HG03469 (cell line): Measurements from ENCODE around the gene TBC1D16.

ENCODE experiments used
- ATAC-seq: cut with Tn5 transposase; IDR thresholded peaks from one replicate; pipeline ENCODE4 v1.9.1; 2021; ENCODE audit warnings: mild to moderate bottlenecking, moderate library complexity, moderate number of reproducible peaks; ENCODE audit not compliant: unreplicated experiment

The TBC1D16 gene, protein sequence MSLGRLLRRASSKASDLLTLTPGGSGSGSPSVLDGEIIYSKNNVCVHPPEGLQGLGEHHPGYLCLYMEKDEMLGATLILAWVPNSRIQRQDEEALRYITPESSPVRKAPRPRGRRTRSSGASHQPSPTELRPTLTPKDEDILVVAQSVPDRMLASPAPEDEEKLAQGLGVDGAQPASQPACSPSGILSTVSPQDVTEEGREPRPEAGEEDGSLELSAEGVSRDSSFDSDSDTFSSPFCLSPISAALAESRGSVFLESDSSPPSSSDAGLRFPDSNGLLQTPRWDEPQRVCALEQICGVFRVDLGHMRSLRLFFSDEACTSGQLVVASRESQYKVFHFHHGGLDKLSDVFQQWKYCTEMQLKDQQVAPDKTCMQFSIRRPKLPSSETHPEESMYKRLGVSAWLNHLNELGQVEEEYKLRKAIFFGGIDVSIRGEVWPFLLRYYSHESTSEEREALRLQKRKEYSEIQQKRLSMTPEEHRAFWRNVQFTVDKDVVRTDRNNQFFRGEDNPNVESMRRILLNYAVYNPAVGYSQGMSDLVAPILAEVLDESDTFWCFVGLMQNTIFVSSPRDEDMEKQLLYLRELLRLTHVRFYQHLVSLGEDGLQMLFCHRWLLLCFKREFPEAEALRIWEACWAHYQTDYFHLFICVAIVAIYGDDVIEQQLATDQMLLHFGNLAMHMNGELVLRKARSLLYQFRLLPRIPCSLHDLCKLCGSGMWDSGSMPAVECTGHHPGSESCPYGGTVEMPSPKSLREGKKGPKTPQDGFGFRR

DNA sequence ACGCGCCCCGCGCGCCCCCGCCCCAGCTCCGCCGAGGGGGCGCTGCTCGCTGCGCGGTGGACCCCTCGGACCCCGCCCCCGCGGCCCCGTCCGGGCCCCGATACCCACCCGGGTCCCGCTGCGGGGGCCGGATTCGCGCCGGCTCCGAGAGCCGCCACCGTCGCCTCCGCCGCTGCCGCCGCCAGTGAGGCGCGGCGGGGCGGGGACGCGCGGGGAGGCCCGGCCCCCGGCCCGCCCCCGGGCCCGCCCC, at the start of gene TBC1D16:
TSS of gene TBC1D16 (minus strand) at position 186 of the 250 bp plus-strand sequence. CDS start 22,325 bp downstream, outside the sequence.
- no peak for ATAC-seq

DNA sequence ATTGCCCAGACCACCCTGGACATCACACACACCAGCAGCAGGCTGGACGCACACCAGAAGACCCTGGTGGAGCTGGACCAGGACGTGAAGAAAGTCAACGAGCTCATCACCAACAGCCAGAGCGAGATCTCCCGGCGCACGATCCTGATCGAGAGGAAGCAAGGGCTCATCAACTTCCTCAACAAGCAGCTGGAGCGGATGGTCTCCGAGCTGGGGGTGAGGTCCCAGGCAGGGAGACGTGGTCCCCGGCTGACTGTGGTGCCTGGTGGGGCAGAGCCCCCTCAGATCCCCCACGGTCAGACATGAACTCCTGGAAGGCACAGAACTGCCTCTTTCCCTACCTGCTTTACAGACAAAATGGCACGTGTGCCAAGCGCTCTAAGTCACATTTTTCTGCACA, 49.1 kb upstream of the TBC1D16 start:
- no peak for ATAC-seq

DNA sequence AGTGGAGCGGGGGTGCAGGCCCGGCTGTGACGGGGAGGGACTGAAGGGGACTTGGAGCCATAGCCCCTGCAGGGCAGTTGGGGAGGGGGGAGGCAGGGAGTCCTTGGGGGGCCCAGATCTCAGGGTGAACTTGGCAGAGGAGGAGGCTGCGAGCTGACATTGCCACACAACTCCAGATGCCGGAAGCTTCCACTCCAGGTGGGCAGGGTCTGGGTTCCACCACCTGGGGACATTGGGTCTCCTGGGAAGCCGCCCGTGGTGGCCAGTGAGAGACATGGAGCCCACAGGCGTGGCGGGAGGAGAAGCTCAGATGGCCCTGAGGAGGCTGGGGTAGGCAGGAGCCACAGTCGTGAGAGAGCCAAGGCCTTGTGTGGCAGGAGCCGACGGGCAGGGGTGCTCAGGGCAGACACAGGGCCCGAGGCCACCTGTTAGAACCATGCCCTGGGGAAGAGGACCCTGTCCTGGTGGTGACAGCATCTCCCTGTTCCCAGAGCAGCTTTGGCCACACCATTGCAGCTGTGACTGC, 47.5 kb upstream of the TBC1D16 start:
- ATAC-seq = no peak

DNA sequence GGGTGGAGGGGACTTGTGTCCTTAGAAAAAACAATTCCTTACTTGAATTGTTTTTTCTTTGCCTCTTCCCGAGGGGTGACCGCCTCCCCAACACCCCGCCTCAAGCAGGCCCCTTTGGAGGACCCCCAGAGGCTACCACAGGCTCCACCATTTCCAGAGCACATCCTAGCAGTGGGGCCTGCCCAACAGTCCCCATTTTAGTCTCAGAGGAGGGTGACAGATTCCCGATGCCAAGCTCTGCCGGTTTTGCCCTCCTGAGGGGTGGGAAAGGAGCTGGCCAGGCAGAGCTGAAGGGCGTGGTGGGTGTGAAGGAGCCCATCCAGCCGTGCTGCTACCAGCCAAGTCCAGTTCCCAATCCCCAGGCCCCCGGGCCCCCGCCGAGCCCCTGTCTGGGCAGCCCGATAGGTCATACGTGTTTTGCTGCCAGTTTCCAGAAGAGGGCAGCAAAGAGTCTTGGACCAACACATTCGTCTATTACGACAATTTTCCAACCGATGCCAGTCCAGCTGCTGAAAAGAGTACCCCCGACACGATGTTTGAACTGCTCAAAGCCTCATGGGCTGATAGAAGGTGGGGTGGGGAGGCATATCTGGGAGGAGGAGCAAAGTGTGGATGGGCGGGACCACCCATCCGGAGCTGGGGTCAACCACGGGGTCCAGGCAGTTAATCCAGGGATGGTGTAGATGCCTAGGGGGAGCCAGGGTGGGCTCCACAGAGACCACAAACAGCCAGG, 46.9 kb upstream of the TBC1D16 start:
- no peak for ATAC-seq

DNA sequence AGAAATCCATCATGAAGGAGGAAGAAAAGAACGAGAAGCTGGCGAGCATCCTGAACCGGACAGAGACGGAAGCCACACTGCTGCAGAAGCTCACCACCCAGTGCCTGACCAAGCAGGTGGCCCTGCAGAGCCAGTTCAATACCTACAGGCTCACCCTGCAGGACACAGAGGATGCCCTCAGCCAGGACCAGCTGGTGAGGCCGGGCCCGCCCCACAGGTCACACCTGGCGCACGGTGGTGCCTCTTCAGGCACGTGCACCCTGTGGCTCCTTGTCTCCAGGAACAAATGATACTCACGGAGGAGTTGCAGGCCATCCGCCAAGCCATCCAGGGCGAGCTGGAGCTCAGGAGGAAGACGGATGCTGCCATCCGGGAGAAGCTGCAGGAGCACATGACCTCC, 45.9 kb upstream of the TBC1D16 start:
- ATAC-seq = no peak

DNA sequence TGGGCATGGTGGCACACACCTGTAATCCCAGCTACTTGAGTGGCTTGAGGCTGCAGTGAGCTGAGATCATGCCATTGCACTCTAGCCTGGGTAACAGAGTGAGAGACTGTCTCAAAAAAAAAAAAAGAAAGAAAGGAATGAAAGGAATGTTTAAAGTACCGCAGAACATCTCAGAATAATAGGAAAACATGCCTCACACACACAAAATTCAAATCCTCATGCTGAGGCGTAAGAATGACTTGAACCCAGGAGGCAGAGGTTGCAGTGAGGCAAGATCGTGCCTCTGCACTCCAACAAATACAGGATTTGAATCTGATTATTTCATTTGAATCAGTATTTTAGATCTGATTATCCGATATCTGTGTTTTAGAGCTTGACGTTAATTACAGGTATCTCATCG, 44.4 kb upstream of the TBC1D16 start:
- no peak for ATAC-seq

DNA sequence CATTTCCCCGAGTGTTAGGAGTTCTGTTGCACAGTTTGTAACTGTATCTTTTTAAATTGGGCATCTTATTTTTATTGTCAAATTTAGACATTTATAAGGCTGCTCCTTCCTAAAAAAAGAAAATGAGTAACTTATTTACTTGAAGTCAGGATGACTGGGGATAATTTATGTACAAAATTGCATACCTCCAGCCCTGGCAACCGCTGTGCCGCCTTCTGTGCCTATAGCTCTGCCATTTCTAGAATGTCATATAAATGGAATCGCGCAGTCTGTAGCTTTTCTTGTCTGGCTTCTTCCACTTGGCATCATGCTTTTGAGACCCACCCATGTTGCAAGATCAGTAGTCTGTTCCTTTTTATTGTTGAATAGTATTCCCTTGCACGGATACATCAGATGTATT, 36.7 kb upstream of the TBC1D16 start:
- ATAC-seq = no peak

DNA sequence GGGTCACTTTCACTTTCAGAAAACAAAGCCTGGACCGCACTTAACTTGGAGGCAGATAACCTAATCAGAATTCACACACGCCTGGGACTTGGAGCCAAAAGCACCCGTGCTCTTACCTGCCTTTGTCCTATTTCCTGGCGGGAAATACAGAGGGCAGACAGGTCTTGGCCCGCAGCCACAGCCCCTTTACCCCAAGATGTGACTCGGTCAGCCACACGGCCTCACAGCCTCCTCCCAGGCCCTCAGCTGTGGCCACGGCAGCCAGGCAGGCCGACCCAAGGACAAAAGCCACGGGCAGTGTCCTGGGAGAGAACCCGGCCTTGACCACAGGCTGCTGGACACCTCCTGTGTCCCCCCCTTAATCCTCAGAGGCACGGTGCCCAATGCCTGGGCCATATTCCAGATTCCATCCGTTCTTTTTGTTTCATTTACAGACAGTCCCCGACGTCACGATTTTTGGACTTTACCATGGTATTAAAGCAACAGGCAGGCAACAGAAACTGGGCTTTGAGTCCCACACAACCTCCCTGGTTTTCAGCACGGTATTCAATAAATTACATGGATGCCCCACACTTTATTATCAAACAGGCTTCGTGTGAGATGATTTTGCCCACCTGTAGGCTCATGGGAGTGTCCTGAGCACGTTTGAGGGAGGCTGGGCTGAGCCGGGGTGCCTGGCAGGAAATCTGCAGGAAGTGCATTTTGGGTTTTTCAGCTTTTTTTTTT, 35.6 kb upstream of the TBC1D16 start:
- ATAC-seq = no peak

DNA sequence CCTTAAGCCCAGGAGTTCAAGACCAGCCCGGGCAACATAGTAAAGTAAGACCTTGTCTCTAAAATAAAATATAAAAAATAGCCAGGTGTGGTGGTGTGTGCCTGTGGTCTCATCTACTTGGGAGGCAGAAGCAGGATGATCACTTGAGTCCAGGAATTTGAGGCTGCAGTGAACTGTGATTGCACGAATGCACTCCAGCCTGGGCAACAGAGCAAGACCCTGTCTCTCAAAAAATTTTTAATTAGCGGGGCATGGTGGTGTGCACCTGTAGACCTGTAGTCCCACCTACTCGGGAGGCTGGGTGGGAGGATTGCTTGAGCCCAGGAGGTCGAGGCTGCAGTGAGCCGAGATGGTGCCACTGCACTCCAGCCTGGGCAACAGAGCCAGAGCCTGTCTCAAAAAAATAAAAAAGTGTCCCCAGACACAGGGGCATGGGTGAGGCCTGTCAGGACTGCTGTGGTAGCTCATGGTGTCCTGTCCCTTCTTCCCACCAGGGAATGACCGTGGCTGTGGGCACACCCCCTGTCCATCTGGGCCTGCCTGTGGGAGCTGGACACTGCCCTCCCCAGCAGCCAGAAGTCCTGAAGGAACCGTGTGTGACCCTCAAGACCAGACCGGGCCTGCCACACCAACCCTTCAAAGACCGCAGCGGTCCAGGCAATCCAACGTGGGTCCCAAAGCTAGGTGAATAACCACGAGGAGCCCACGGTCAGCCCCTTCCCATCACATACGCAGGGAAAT, 34.9 kb upstream of the TBC1D16 start:
- ATAC-seq = no peak

DNA sequence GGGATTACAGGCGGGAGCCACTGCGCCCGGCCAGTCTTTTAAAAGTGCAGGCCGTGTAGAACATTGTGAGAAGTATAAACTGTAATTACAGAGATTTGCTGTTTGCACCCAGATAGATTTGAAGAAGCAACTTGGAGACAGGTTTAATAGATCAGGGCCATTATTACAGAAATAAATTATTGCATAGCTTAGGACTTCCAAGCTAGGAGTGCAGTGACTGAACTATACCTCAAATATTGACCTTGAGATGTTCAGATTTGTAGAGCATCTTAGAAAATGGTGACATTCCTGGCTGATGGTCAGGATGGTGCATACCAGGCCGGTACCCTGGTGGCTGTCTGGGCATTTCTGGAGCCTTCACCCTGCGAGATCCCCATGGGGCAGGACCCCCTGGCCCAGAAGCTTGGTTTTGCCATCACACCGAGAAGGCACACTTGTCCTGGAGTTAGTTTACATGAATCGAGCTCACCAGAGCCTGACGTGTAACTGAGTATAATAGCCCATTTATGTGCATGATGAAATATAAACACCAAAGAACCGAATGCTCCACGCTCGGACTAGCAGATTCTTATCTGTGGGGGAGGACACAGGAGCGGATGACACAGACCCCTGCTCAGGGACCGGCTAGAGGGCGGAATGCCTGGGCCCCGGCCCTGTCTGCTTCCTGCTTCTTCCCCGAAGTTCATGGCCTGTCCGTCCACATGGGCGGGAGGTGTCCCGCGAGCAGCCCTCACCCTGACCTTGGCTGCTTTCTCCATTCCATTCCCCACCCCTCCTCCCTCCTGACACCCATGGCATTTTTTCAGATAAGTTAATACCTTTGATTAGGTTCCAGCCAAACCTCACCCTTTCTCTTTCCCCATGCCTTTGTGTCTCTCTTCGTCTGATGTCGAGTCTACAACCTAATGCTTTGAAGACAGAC, 32.9 kb upstream of the TBC1D16 start:
- no peak for ATAC-seq

DNA sequence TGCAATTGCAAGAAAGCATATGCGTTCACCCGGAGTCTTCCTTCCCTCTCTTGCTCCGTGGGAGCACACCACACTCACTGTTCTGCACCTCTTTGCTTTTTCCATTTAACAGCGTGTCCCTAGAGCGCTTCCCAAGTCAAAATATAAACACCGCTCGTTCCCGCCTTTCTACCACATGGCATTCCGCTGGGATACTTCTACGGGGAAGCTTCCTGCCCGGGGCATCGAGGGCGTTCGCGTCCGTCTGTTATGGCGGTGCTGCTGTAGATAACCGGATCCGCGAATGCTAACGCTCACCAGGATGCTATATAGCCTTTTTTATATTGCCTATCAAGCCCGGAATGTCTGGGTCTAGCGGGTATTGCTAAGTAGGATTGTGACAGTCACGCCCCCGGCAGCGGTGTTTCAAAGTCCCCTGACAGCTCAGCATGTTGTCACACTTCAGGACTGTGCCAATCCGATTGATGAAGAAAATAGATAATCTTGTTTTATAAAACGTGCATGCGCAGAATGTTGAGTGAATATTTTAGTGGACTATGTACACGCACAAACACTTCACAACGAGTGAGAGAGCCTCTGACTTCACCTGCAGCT, 31.8 kb upstream of the TBC1D16 start:
- ATAC-seq = no peak

DNA sequence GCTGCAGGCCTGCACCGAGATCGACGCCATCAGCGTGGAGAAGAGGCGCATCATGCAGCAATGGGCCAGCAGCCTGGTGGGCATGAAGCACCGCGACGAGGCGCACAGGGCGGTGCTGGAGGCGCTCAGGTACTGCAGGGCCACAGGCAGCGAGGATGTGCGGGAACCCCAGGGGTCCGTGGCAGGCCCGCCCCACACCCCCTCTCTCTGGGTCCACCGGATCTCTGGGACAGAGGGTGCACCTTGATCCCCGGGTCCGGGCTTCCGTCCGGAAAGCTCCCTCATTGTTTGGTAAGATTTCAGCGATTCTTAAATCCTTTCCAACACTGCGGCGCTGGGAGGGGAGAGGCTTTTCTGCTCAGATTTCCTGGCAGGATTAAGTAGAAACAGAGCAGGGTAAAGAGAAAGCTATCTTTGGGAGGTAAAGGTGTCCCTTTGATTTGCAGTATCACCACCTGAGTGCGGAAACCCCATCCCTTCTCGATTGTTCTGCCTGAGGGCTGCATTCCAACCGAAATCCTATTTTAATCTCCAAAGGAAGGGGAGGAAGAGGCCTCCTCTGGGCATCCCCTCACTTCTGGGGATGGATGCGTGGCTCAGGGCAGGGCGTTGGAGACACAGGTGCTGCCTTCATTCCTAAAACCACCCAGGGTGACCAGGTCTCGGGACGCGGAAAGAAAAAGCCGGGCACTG, 30.0 kb upstream of the TBC1D16 start:
- no peak for ATAC-seq

DNA sequence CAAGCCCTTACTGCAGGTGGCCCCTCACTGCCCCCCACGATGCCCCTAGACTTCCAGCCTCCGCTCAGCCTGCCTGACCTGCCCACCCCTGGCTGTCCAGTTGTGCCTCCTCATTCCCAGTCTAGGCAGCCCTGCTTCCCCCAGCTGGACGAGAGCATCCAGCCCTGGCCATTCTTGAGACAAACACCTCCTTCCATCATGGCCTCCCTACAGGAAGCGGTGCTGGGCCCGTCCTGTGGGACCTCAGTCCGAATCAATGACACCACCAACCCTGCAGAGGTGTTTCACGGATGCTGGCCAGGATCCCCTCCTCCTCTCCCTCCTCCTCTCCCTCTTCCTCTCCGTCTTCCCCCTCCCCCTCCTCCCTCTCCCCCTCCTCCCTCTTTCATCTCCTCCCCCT, 29.0 kb upstream of the TBC1D16 start:
- no peak for ATAC-seq

DNA sequence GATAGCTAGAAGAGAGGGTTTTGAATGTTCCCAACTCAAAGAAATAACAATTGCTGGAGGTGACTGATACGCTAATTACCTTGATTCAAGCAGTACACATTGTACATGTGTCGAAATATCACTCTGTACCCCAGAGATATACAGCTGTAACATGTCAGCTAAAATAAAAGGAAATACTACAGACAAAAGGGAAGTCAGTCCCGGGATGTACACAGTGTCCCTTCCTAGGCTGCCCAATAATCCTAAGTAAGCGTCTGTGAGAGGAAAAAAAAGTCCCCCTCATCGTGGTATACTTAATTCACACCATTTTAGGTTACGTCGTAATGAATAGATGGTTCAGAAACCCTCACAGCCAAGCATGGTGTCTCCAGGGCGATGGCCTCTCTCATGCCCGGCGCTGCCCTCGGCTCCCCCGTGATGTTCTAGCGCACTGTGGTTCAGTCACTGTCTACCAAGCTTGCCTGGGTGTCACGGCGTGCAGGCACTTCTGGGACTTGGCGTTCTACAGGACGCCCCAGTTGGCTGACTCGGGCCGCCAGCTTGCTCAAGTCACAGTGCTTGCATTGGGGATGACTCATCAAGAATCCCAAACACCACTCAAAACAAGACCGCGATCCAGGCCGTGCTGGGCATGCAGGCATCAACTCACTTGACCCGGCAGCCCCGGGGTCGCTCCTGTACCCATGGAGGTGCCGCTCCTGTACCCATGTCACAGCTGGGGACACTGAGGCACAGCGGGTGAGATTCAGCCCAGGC, 28.3 kb upstream of the TBC1D16 start:
- ATAC-seq = no peak

DNA sequence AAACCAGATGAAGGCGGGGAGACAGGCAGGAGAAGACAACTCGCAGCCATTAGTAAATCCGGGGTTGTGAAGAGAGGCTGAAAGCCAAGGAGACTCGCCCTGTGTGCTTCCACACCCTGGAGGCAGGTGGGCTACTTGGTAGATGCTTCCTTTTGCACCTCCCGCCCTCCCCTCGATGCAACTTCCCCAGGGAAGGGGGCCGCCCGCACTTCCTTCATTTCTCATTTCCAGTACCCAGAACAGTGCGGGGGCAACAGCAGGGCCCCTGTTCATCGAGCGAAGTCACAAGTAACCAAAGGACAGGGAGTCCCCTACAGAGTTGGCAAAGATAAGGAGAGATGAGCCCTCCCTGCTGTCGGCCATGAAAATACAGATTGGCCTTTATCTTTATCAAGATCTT, 25.7 kb upstream of the TBC1D16 start:
- ATAC-seq = no peak

DNA sequence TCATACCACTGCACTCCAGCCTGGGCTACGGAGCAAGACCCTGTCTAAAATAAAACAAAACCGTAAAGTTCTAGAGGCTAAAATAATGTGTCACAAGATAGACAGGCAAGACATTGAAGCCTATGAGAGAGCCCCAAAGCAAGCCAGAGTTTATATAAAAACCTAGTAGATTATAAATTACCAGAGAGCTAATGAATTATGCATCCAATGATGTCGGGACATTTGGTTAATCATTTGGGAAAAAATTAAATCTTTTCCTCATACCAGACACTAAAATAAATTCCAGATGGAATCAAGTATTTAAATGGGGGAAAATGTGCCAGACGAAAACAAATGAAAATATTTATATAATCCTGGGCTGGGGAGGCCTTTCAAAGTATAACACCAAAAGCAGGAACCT, 25.0 kb upstream of the TBC1D16 start:
- ATAC-seq = no peak

DNA sequence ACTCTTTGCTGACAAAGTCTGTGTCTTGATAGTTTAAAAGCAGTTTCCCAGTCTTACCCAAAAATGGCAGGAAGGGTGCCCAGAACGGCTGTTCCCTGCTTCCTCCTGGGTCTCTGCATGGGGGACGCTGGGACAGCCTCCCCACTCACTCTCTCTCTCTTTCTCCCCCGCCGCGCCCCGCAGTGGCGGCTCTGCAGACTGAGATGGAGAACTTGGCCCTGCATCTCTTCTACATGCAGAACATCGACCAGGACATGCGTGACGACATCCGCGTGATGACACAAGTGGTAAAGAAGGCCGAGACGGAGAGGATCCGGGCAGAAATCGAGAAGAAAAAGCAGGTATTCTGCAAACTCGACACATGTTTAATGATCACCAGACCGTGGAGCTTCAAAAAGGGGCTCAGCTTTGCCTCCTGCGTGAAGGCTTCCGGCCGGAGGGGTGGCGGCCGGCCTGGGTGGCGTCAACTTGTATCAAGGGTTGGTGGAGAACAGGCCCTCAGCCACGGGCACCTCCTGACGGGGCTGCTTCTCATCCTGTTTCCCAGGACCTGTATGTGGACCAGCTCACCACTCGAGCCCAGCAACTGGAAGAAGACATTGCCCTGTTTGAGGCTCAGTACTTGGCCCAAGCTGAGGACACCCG, 22.8 kb upstream of the TBC1D16 start:
- no peak for ATAC-seq
